ENCODE data around the gene FGF21.
A peak's percentile ranks its signal among the peaks of the same experiment; 100 is the strongest.

FGF21 gene

DNA sequence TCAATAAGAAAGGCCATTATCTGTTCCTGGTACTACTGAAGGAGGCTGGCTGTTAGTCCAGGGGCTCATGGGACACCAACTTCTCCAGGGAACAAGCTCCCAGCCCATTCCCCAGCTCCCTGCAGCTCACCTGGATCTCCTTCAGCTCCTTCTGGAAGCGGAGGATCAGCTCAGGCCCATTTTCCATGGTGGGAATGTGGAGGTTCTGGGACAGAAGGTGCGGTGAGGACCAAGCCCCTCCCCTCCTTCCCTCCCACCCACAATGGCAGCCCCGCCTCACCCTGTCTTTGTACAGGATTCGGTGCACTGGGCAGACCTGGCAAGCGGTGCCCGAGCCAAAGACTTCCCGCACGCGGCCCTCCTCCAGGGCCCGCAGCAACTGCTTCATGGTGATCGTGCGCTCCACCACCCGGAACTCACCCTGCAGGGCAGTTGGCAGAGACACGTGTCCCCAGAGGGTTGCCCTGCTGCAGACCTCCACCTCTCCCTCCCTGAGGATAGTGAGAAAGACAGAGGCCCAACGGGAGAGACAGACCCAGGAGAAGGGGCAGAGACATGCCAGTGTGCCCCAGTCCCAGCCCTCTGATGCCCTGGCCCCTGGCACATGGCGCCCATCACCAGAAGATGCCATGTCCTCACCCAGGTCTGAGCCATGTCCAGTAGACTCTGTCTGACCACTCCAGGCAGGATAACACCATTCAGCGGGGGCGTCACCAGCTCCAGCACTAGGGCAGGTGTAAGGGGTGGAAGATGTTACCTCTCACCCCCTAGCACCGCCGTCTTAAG is 41.2 kb downstream of the FGF21 start:
- no peaks in the 10 kb centered on the region for H3K79me2 ChIP-seq
- no peak overlapping the region for H3K9ac ChIP-seq
- peak overlapping the region; percentile 38 for H3K4me2 ChIP-seq (ENCODE audit: low read length)
- H3K27me3 ChIP-seq (ENCODE audit: control insufficient read depth, insufficient read depth, low read length), result no peaks in the 10 kb centered on the region
- TF ChIP-seq CTCF (IDR thresholded peaks at IDR 0.05), result no peak
- no peaks in the 10 kb centered on the region for H3K36me3 ChIP-seq (ENCODE audit: control insufficient read depth, insufficient read depth, low read length)
- peak overlapping the region; percentile 78 for H3K27ac ChIP-seq
- no peaks in the 10 kb centered on the region for H3K9me3 ChIP-seq (ENCODE audit: control insufficient read depth, low read length)
- no peak overlapping the region for H3K4me3 ChIP-seq (ENCODE audit: low read depth, low read length)
- H3K4me1 ChIP-seq, result peaks cover 13% of the 10 kb centered on the region
- H2AFZ ChIP-seq, result no peak overlapping the region

GRCh38 chr19:48797103-48797502 is 41.8 kb downstream of the FGF21 start:
- no peaks in the 10 kb centered on the region for H3K9me3 ChIP-seq (ENCODE audit: control insufficient read depth, low read length)
- no peak overlapping the region for H2AFZ ChIP-seq
- H3K4me2 ChIP-seq (ENCODE audit: low read length), result no peak overlapping the region
- H3K9ac ChIP-seq, result no peak overlapping the region
- H3K36me3 ChIP-seq (ENCODE audit: control insufficient read depth, insufficient read depth, low read length), result no peaks in the 10 kb centered on the region
- H3K79me2 ChIP-seq, result no peaks in the 10 kb centered on the region
- no peaks in the 10 kb centered on the region for H3K27me3 ChIP-seq (ENCODE audit: control insufficient read depth, insufficient read depth, low read length)
- no peak for TF ChIP-seq CTCF (IDR thresholded peaks at IDR 0.05)
- H3K4me3 ChIP-seq (ENCODE audit: low read depth, low read length), result no peak overlapping the region
- H3K4me1 ChIP-seq, result peaks cover 13% of the 10 kb centered on the region
- H3K27ac ChIP-seq, result no peak overlapping the region

DNA sequence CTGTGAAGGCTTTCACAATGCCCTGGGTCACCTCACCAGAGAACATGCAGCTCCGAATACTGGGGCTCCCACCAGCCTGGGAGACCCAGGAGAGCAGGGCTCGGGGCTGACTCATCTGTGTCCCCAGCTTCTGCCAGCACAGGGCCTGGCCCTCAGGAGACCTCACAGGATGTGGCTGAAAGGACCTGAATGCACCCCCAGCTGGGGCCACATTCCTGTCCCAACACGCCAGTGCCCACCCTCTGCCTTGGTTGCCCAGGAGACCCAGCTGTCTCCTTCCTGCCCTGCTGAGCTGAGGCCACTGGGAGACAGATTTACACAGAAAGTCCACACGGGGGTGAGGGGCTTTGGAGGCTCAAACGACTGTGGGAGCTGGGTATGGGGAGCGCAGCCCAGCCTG is 43.6 kb downstream of the FGF21 start:
- no peaks in the 10 kb centered on the region for H3K79me2 ChIP-seq
- no peak for TF ChIP-seq CTCF (IDR thresholded peaks at IDR 0.05)
- H2AFZ ChIP-seq, result no peak overlapping the region
- no peak overlapping the region for H3K4me3 ChIP-seq (ENCODE audit: low read depth, low read length)
- H3K4me2 ChIP-seq (ENCODE audit: low read length), result no peak overlapping the region
- H3K9ac ChIP-seq, result no peak overlapping the region
- H3K27ac ChIP-seq, result no peak overlapping the region
- H3K36me3 ChIP-seq (ENCODE audit: control insufficient read depth, insufficient read depth, low read length), result no peaks in the 10 kb centered on the region
- no peaks in the 10 kb centered on the region for H3K27me3 ChIP-seq (ENCODE audit: control insufficient read depth, insufficient read depth, low read length)
- H3K9me3 ChIP-seq (ENCODE audit: control insufficient read depth, low read length), result no peaks in the 10 kb centered on the region
- peaks cover 13% of the 10 kb centered on the region for H3K4me1 ChIP-seq

DNA sequence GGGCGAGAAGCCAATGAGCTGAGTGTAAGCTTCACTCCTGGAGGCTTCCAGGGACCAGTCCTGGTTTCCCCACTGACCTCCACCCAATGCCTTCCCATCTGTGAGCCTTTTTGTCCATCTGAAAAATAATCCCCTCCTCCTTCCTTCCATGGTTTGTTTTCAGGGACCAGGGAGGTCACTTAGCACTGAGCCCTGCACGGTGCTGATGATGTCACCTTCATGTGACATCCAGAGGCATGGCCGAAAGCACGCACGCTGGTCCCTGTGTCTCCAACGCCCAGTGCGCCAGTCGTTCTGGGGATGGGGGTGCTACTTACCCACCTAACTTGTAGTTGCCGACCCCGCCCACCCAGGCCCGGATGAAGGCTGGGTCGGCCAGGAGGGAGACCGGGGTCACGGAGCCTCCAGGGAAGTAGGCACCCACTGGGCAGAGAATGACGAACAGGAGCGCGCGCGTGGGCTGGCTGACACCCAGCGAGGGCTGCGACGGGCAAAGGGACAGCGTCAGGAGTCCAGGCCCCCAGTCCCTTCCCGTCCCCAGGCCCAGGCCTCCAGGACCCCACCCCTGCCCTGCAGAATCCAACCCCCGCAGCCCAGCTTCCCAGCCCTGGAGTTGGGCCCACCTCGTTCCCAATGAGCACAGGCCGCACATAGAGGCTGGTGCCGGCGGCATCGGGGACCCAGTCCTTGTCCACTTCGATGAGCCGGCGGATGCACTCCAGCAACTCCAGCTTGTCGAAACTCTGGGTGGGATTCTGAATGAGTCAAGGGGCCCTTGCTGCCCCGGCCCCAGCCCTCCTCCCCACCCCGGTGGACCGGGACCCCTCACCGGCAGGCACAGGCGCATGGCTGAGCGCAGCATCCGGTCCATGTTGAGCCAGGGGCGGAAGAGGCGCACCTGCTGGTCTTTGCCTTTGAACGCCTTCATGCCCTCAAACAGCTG is 44.3 kb downstream of the FGF21 start:
- Histone ChIP-seq H3K27me3 (ENCODE audit: control insufficient read depth, insufficient read depth, low read length) (no peaks in the 10 kb centered on the region), H2AFZ (no peak overlapping the region), H3K79me2 (no peaks in the 10 kb centered on the region), H3K36me3 (ENCODE audit: control insufficient read depth, insufficient read depth, low read length) (no peaks in the 10 kb centered on the region), H3K4me3 (ENCODE audit: low read depth, low read length) (no peak overlapping the region), H3K4me2 (ENCODE audit: low read length) (no peak overlapping the region), H3K27ac (no peak overlapping the region), H3K9me3 (ENCODE audit: control insufficient read depth, low read length) (no peaks in the 10 kb centered on the region), H3K9ac (no peak overlapping the region), H3K4me1 (peaks cover 10% of the 10 kb centered on the region)
- no peak for TF ChIP-seq CTCF (IDR thresholded peaks at IDR 0.05)
